CD14-positive monocyte (primary cell): ENCODE results near the gene KCNH5. TPM values are rescaled to one million over a fixed set of nuclear protein-coding genes. Genes with fewer than 3 reads are reported as not detected.

Experiments used
- DNase-seq, 3 donors: peaks; one replicate each; pipeline ENCODE4 v3.0.0-alpha.2; 2011 to 2022
- H2AFZ ChIP-seq: 2 replicates; pipeline ENCODE4 v1.6.0; 2012; ENCODE audit warnings: mild to moderate bottlenecking, low read depth, low read length, inconsistent platforms; ENCODE audit not compliant: insufficient read depth, poor library complexity, severe bottlenecking
- H3K27ac ChIP-seq, 2 donors: 1 replicate in 1 of 2; 2 replicates in 1 of 2; pipeline ENCODE4 v1.5.1; 2012 to 2013; ENCODE audit warnings: low read length in 2 of 2, control low read depth in 1 of 2, inconsistent platforms in 1 of 2, low read depth in 1 of 2, mild to moderate bottlenecking in 1 of 2
- H3K27me3 ChIP-seq, 2 donors: one replicate each; pipeline versions ENCODE4 v1.6.0 to v1.6.1; 2011 to 2013; ENCODE audit warnings: low read length in 2 of 2; ENCODE audit not compliant: control insufficient read depth in 2 of 2, insufficient read depth in 2 of 2
- H3K36me3 ChIP-seq, 2 donors: replicated peaks in 1 of 2; 1 replicate in 1 of 2; 2 replicates in 1 of 2; pipeline versions ENCODE4 v1.5.1 to v1.6.1; 2012 to 2013; ENCODE audit warnings: low read length in 2 of 2, control low read depth in 1 of 2, inconsistent platforms in 1 of 2, mild to moderate bottlenecking in 1 of 2; ENCODE audit not compliant: insufficient read depth in 2 of 2, control insufficient read depth in 1 of 2
- H3K4me1 ChIP-seq, 2 donors: 1 replicate in 1 of 2; 2 replicates in 1 of 2; pipeline versions ENCODE4 v1.5.1 to v1.6.1; 2012 to 2013; ENCODE audit warnings: low read length in 2 of 2, control low read depth in 1 of 2, inconsistent platforms in 1 of 2, mild to moderate bottlenecking in 1 of 2, moderate library complexity in 1 of 2; ENCODE audit not compliant: insufficient read depth in 2 of 2, control insufficient read depth in 1 of 2
- H3K4me2 ChIP-seq: replicated peaks from 2 replicates; pipeline ENCODE3; 2012; ENCODE audit warnings: low read length, moderate library complexity, mild to moderate bottlenecking; ENCODE audit not compliant: poor library complexity, severe bottlenecking; ENCODE audit errors: extremely low read depth
- H3K4me3 ChIP-seq, 3 experiments: fragments of 200-600 bp in 1 of 3; sonication (generic) in 1 of 3; replicated peaks in 1 of 3; 1 replicate in 2 of 3; 2 replicates in 1 of 3; pipeline ENCODE4 v1.5.1; 2011 to 2013; ENCODE audit warnings: low read length in 3 of 3, mild to moderate bottlenecking in 3 of 3, control low read depth in 2 of 3, low read depth in 2 of 3, inconsistent platforms in 1 of 3, moderate library complexity in 1 of 3
- H3K79me2 ChIP-seq: 2 replicates; pipeline ENCODE4 v1.6.0; 2012; ENCODE audit warnings: mild to moderate bottlenecking, control low read depth, inconsistent platforms, low read length, moderate library complexity; ENCODE audit not compliant: insufficient read depth
- H3K9ac ChIP-seq: 2 replicates; pipeline ENCODE4 v1.6.0; 2017; ENCODE audit warnings: low read length, mild to moderate bottlenecking; ENCODE audit not compliant: insufficient read depth, poor library complexity, severe bottlenecking
- H3K9me3 ChIP-seq, 2 donors: replicated peaks in 1 of 2; 1 replicate in 1 of 2; 2 replicates in 1 of 2; pipeline versions ENCODE4 v1.5.1 to v1.6.1; 2012 to 2013; ENCODE audit warnings: low read length in 2 of 2, control low read depth in 1 of 2; ENCODE audit not compliant: control insufficient read depth in 1 of 2, insufficient read depth in 1 of 2
- H4K20me1 ChIP-seq: 2 replicates; pipeline ENCODE4 v1.6.0; 2012; ENCODE audit warnings: mild to moderate bottlenecking, low read length, control low read depth, moderate library complexity; ENCODE audit not compliant: insufficient read depth
- H3K27ac Mint-ChIP-seq, 7 donors: one replicate each; pipeline ENCODE4 v1.8.0; 2020; ENCODE audit warnings: mild to moderate bottlenecking in 7 of 7, mixed read lengths in 7 of 7, moderate library complexity in 6 of 7, inconsistent platforms in 2 of 7
- H3K27me3 Mint-ChIP-seq, 3 donors: one replicate each; pipeline ENCODE4 v1.8.0; 2021 to 2022; ENCODE audit warnings: low read depth in 3 of 3, mild to moderate bottlenecking in 3 of 3, mixed read lengths in 3 of 3, moderate library complexity in 3 of 3, inconsistent platforms in 1 of 3
- H3K36me3 Mint-ChIP-seq, 2 donors: one replicate each; pipeline ENCODE4 v1.8.0; 2020; ENCODE audit warnings: mixed read lengths in 2 of 2, inconsistent platforms in 1 of 2, mild to moderate bottlenecking in 1 of 2
- H3K4me1 Mint-ChIP-seq: one replicate; pipeline ENCODE4 v1.8.0; 2020; ENCODE audit warnings: mild to moderate bottlenecking, mixed read lengths
- H3K4me3 Mint-ChIP-seq, 2 donors: one replicate each; pipeline ENCODE4 v1.8.0; 2020; ENCODE audit warnings: mild to moderate bottlenecking in 2 of 2, mixed read lengths in 2 of 2, moderate library complexity in 1 of 2
- H3K9me3 Mint-ChIP-seq, 7 donors: one replicate each; pipeline ENCODE4 v1.8.0; 2020 to 2022; ENCODE audit warnings: mixed read lengths in 7 of 7, mild to moderate bottlenecking in 6 of 7, moderate library complexity in 6 of 7, inconsistent platforms in 2 of 7
- CTCF ChIP-seq: fragments of 200-600 bp; IDR thresholded peaks from one replicate; pipeline ENCODE4 v1.8.0; 2022; ENCODE audit warnings: antibody characterized with exemption, mild to moderate bottlenecking
- WGBS: methylation state at CpG from one replicate; pipeline ENCODE4 v1.1.5; 2013; ENCODE audit warnings: missing lambda C conversion rate; ENCODE audit not compliant: insufficient coverage; 5-methylcytosine and 5-hydroxymethylcytosine counted together
- intact Hi-C, 2 donors: fragments of 100-400 bp; cut with micrococcal nuclease; formaldehyde crosslinking; loops; one replicate each; pipeline versions ENCODE4 v1.15.0 to v1.15.1; 2023
- polyA plus RNA-seq, 3 donors: library from polyadenylated mRNA; depleted of rRNA in 1 of 3; unstranded in 2 of 3; stranded (reverse) in 1 of 3; fragments of 300-500 nt in 2 of 3; fragments of >200 nt in 1 of 3; fragmentation: Illumina TruSeq in 2 of 3; gene quantifications; 1 replicate in 2 of 3; 2 replicates in 1 of 3; pipeline ENCODE4 v1.2.3, GENCODE V29; 2012 to 2021

The KCNH5 gene
- polyA plus RNA-seq, 3 donors = not detected

DNA sequence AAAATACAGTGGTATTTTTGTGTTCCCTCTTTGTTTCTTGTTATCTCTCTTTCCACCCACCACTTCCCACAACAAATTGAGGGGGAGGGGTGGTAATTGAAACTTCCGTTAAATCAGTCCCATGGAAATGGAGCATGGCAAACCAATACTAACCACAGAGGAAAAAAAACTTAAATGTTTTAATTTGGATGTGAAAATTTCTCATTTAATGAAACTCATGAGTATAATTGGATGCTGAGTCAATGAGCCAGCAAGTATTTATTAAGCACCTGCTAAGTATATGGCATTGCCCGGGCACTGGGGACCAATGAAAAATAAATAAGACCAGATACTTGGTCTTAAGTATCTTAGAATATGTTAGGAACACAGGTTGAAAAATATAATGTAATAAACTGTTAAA lies 147.5 kb downstream of the KCNH5 start:
- H3K9ac ChIP-seq = no peak overlapping the region
- no peaks in the 10 kb centered on the region for H3K36me3 ChIP-seq
- no peak overlapping the region for H3K4me2 ChIP-seq
- H3K27ac Mint-ChIP-seq = no peak overlapping the region
- no peaks in the 10 kb centered on the region for H3K79me2 ChIP-seq
- H2AFZ ChIP-seq = no peak overlapping the region
- no peaks in the 10 kb centered on the region for H3K4me1 Mint-ChIP-seq
- H3K4me3 Mint-ChIP-seq = no peak overlapping the region
- no peaks in the 10 kb centered on the region for H3K27me3 Mint-ChIP-seq
- H3K9me3 Mint-ChIP-seq = peaks cover 0 to 6% (median 3%) of the 10 kb centered on the region in 7 donors
- no peak overlapping the region for H3K4me3 ChIP-seq
- H3K36me3 Mint-ChIP-seq = no peaks in the 10 kb centered on the region
- no peak for TF ChIP-seq CTCF
- H3K27ac ChIP-seq = no peak overlapping the region
- intact Hi-C loops = no loop called here
- H3K27me3 ChIP-seq = no peaks in the 10 kb centered on the region
- H4K20me1 ChIP-seq = no peaks in the 10 kb centered on the region
- no peak for DNase-seq
- no peaks in the 10 kb centered on the region for H3K9me3 ChIP-seq
- H3K4me1 ChIP-seq = no peaks in the 10 kb centered on the region
- WGBS = no CpG with 5 or more reads among the region's 2 CpGs

DNA sequence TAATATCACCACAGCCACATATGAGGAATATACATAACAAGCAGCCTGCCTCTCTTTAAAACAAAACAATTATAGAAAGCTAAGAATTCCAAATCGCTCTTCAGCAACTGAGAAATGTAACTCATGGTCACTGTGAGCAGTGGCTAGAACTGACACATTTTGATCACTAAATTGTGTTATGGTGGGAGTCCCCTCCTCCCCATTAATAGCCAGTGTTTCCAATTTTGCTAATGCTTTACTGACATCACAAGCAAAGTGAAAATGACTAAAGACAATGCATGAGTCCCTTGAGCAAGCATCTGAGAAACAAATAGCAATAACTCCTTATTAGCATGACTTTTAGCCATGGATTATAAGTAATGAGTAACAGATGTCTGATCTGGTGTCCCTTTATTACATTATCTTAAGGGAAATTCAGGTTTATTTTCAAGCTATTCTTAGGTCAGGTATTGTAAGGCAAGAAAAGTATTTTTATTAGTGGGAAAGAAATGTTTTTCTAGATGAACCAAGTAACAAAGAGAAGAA lies 148.3 kb downstream of the KCNH5 start:
- Histone ChIP-seq H3K79me2 (no peaks in the 10 kb centered on the region), H3K9ac (no peak overlapping the region), H4K20me1 (no peaks in the 10 kb centered on the region), H3K4me1 (no peaks in the 10 kb centered on the region), H3K27ac (no peak overlapping the region), H3K4me3 (no peak overlapping the region), H3K9me3 (no peaks in the 10 kb centered on the region), H3K4me2 (no peak overlapping the region), H3K27me3 (no peaks in the 10 kb centered on the region), H3K36me3 (no peaks in the 10 kb centered on the region), H2AFZ (no peak overlapping the region)
- no peaks in the 10 kb centered on the region for H3K4me1 Mint-ChIP-seq
- TF ChIP-seq CTCF = no peak
- no peaks in the 10 kb centered on the region for H3K36me3 Mint-ChIP-seq
- DNase-seq = no peak
- peaks cover 0 to 6% (median 3%) of the 10 kb centered on the region in 7 donors for H3K9me3 Mint-ChIP-seq
- WGBS = no CpG with 5 or more reads among the region's 1 CpG
- no peak overlapping the region for H3K27ac Mint-ChIP-seq
- intact Hi-C loops = no loop called here
- H3K4me3 Mint-ChIP-seq = no peak overlapping the region
- H3K27me3 Mint-ChIP-seq = no peaks in the 10 kb centered on the region
